SK-N-SH (cell line): ENCODE measurements around the gene SRBD1. TPM values are rescaled to one million over a fixed set of nuclear protein-coding genes. Genes with fewer than 3 reads are reported as not detected.

Experiments used
- CTCF ChIA-PET: fragments of 300-600, 350-600 bp; formaldehyde crosslinking; extraction: SDS; loops from one replicate; lab custom pipeline; 2021; lab: Yijun Ruan, JAX
- POLR2A ChIA-PET: fragments of 350-600 bp; sonication (Branson Sonifier 250); formaldehyde crosslinking; extraction: SDS; loops from one replicate; lab custom pipeline; 2020; ENCODE audit warnings: antibody characterized with exemption, inconsistent platforms; lab: Yijun Ruan, JAX
- DNase-seq: peaks from one replicate; pipeline ENCODE4 v3.0.0; 2012
- H2AFZ ChIP-seq: fragments of 200-600 bp; sonication (generic); 2 replicates; pipeline ENCODE4 v1.8.1; 2016; ENCODE audit warnings: antibody characterized with exemption, mild to moderate bottlenecking, low read depth
- H3F3A ChIP-seq: fragments of 200-600 bp; sonication (generic); replicated peaks from 2 replicates; pipeline ENCODE3; 2016; ENCODE audit warnings: antibody characterized with exemption, mild to moderate bottlenecking; ENCODE audit not compliant: insufficient read depth
- H3K27ac ChIP-seq, 2 experiments: fragments of 200-500 bp in 1 of 2; fragments of 200-600 bp in 1 of 2; sonication (Bioruptor generic) in 1 of 2; sonication (generic), shearing (Covaris generic) in 1 of 2; 2 replicates each; pipeline versions ENCODE4 v1.5.1 to v1.6.1; 2014 to 2016; ENCODE audit warnings: low read depth in 2 of 2, inconsistent platforms in 1 of 2, low read length in 1 of 2, mild to moderate bottlenecking in 1 of 2, mixed read lengths in 1 of 2
- H3K27me3 ChIP-seq: fragments of 200-600 bp; sonication (generic), shearing (Covaris generic); 2 replicates; pipeline ENCODE4 v1.6.1; 2016; ENCODE audit warnings: mixed run types; ENCODE audit not compliant: insufficient read depth
- H3K36me3 ChIP-seq, 2 experiments: fragments of 200-500 bp in 1 of 2; fragments of 200-600 bp in 1 of 2; sonication (Bioruptor generic) in 1 of 2; sonication (generic) in 1 of 2; replicated peaks in 1 of 2; 2 replicates each; pipeline versions ENCODE3 to v1.5.1; 2014 to 2016; ENCODE audit warnings: low read length in 1 of 2, mild to moderate bottlenecking in 1 of 2; ENCODE audit not compliant: insufficient read depth in 2 of 2, control insufficient read depth in 1 of 2
- H3K4me1 ChIP-seq, 2 experiments: fragments of 200-500 bp in 1 of 2; fragments of 200-600 bp in 1 of 2; sonication (Bioruptor generic) in 1 of 2; sonication (generic), shearing (Covaris generic) in 1 of 2; 2 replicates each; pipeline versions ENCODE4 v1.5.1 to v1.6.1; 2014 to 2016; ENCODE audit warnings: low read depth in 1 of 2, low read length in 1 of 2, mixed run types in 1 of 2; ENCODE audit not compliant: insufficient read depth in 2 of 2, control insufficient read depth in 1 of 2
- H3K4me2 ChIP-seq: fragments of 200-600 bp; sonication (generic), shearing (Covaris generic); 2 replicates; pipeline ENCODE4 v1.6.1; 2017; ENCODE audit warnings: mixed run types
- H3K4me3 ChIP-seq, 2 experiments: fragments of 200-500 bp in 1 of 2; fragments of 200-600 bp in 1 of 2; sonication (Bioruptor generic) in 1 of 2; sonication (generic), shearing (Covaris generic) in 1 of 2; 2 replicates each; pipeline versions ENCODE4 v1.5.1 to v1.8.1; 2014 to 2016; ENCODE audit warnings: low read depth in 2 of 2, inconsistent platforms in 1 of 2, low read length in 1 of 2, mild to moderate bottlenecking in 1 of 2, mixed read lengths in 1 of 2, moderate library complexity in 1 of 2
- H3K79me2 ChIP-seq: fragments of 200-600 bp; sonication (generic); 2 replicates; pipeline ENCODE4 v1.8.1; 2017; ENCODE audit warnings: mild to moderate bottlenecking; ENCODE audit not compliant: insufficient read depth
- H3K9ac ChIP-seq: fragments of 200-600 bp; sonication (generic); 2 replicates; pipeline ENCODE4 v1.6.1; 2017; ENCODE audit warnings: mixed run types
- H3K9me2 ChIP-seq: fragments of 200-600 bp; sonication (generic); 2 replicates; pipeline ENCODE4 v1.6.1; 2017; ENCODE audit warnings: mixed run types
- H3K9me3 ChIP-seq: fragments of 200-600 bp; sonication (generic); 2 replicates; pipeline ENCODE4 v1.6.1; 2017; ENCODE audit warnings: mixed run types, mild to moderate bottlenecking, moderate library complexity
- H4K20me1 ChIP-seq: fragments of 200-600 bp; sonication (generic); 2 replicates; pipeline ENCODE4 v1.6.1; 2017; ENCODE audit warnings: mild to moderate bottlenecking, mixed run types; ENCODE audit not compliant: insufficient read depth
- ELF1 ChIP-seq: IDR thresholded peaks from 2 replicates; pipeline ENCODE4 v1.4.0; 2012
- EP300 ChIP-seq, 2 experiments: IDR thresholded peaks; 2 replicates each; pipeline versions ENCODE4 v1.4.0 to v1.6.1; 2012; ENCODE audit warnings: borderline replicate concordance in 1 of 2, low read depth in 1 of 2, low read length in 1 of 2
- EZH2phosphoT487 ChIP-seq: fragments of 200-600 bp; sonication (generic); IDR thresholded peaks from 2 replicates; pipeline ENCODE4 v1.6.1; 2017; ENCODE audit warnings: low read depth, mixed run types, mild to moderate bottlenecking, antibody characterized with exemption, moderate library complexity, borderline replicate concordance
- FOSL2 ChIP-seq: IDR thresholded peaks from 2 replicates; pipeline ENCODE4 v1.4.0; 2012; ENCODE audit warnings: low read depth, mild to moderate bottlenecking, moderate library complexity, borderline replicate concordance
- FOXJ3 ChIP-seq: sonication (generic); formaldehyde crosslinking; IDR thresholded peaks from 2 replicates; pipeline ENCODE4 v1.5.1; 2020; ENCODE audit warnings: mild to moderate bottlenecking, missing genetic modification reagents
- GATA2 ChIP-seq: sonication (generic); formaldehyde crosslinking; IDR thresholded peaks from 2 replicates; pipeline ENCODE4 v1.5.0; 2020; ENCODE audit warnings: mild to moderate bottlenecking, missing genetic modification reagents
- JUND ChIP-seq: IDR thresholded peaks from 2 replicates; pipeline ENCODE4 v1.4.0; 2012
- NFIC ChIP-seq: IDR thresholded peaks from 2 replicates; pipeline ENCODE4 v1.4.0; 2012; ENCODE audit warnings: borderline replicate concordance
- RAD21 ChIP-seq: IDR thresholded peaks from 2 replicates; pipeline ENCODE4 v1.6.1; 2012; ENCODE audit warnings: mild to moderate bottlenecking, low read length
- SIN3A ChIP-seq: IDR thresholded peaks from 2 replicates; pipeline ENCODE4 v1.6.1; 2012; ENCODE audit warnings: low read depth, mild to moderate bottlenecking, low read length, moderate library complexity, borderline replicate concordance
- SMC3 ChIP-seq: IDR thresholded peaks from 2 replicates; pipeline ENCODE4 v1.6.1; 2012; ENCODE audit warnings: low read depth, low read length, improper control_type of control experiment
- TCF12 ChIP-seq: IDR thresholded peaks from 2 replicates; pipeline ENCODE4 v1.4.0; 2012
- WGBS: methylation state at CpG from one replicate; pipeline ENCODE4 v1.1.6; 2017; ENCODE audit warnings: low lambda C conversion rate; 5-methylcytosine and 5-hydroxymethylcytosine counted together
- polyA plus RNA-seq, 3 experiments: library from polyadenylated mRNA; depleted of rRNA; stranded (reverse); fragments of >200 nt; gene quantifications; 2 replicates each; pipeline ENCODE4 v1.2.3, GENCODE V29; 2012
- TF ChIP-seq, protein P1 (sequence below): fragments of 200-600 bp; sonication (generic); IDR thresholded peaks from 2 replicates; pipeline ENCODE4 v1.6.1; 2017; ENCODE audit warnings: antibody characterized with exemption, mild to moderate bottlenecking, moderate library complexity
- TF ChIP-seq, protein P2 (sequence below): IDR thresholded peaks from 2 replicates; pipeline ENCODE4 v1.6.1; 2012; ENCODE audit warnings: mild to moderate bottlenecking, low read depth, low read length, moderate library complexity
- TF ChIP-seq, protein P3 (sequence below): IDR thresholded peaks from 2 replicates; pipeline ENCODE4 v1.4.0; 2012; ENCODE audit warnings: low read depth, borderline replicate concordance

Gene SRBD1
- polyA plus RNA-seq, 1 of the 3 experiments (the other 2 are of a cell fraction) = 3.2 TPM

DNA sequence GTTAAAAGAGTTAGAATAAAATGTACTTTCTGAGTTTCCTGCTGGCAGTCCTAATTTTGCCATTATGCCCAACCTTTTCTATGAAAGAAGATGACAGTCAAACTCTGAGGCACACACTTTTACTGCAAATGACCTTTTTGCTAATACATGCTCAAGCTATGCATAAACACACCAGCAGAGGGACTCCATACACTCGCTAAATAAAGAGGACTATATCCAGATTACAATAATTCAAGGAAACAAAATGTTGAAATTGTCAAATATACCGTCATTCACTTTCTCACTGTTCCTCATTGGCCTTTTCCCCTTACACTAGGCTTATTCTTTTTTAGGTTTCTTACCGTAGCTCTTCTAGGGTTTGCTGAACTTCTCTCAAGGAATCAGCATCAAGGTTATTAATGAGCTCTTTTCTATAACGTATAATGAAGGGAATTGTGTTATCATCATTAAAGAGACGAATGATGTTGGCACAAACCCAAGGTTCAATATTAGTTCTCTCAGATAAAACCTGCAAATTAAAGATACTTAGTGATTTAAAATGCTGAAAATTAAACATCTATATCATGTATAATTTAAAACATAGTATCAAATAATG, 25.7 kb downstream of the SRBD1 start:
- no peak overlapping the region for H3K27ac ChIP-seq
- no peaks in the 10 kb centered on the region for H3K27me3 ChIP-seq
- peaks cover 7 to 17% of the 10 kb centered on the region in 2 experiments for H3K36me3 ChIP-seq
- no peaks in the 10 kb centered on the region for H4K20me1 ChIP-seq
- H3F3A ChIP-seq = peaks cover 7% of the 10 kb centered on the region
- H3K4me3 ChIP-seq = no peak overlapping the region
- H2AFZ ChIP-seq = no peak overlapping the region
- peaks cover 10% of the 10 kb centered on the region; the same call in 1 of the 2 replicates for H3K79me2 ChIP-seq
- H3K9me2 ChIP-seq = 0 out of 2 replicates have a peak, but pooled peaks cover 3% of the 10 kb centered on the region
- ChIA-PET POLR2A (interaction anchor here (1.2 kb wide), 1 partner anchor 26 kb away, joined by 3 read pairs; the partner anchor contains the start of gene SRBD1), CTCF (interaction anchor here (0.6 to 8.7 kb wide), 44 partner anchors 9 to 1188 kb away, joined by 3 to 109 read pairs (median 4); partner anchors contain the start of gene SRBD1)
- no peak overlapping the region for H3K4me2 ChIP-seq
- DNase-seq = peak; percentile 41
- WGBS = 75% methylated on average over 5 of the region's 5 CpGs
- TF ChIP-seq NFIC = no peak
- TF ChIP-seq ELF1 = no peak
- no peak for TF ChIP-seq GATA2 (CRISPR knock-in tag)
- TF ChIP-seq SMC3 = peak; percentile 62
- TF ChIP-seq FOSL2 = no peak
- no peak for TF ChIP-seq FOXJ3 (CRISPR knock-in tag)
- TF ChIP-seq EZH2phosphoT487 = no peak
- no peak for TF ChIP-seq JUND
- TF ChIP-seq, protein P1, sequence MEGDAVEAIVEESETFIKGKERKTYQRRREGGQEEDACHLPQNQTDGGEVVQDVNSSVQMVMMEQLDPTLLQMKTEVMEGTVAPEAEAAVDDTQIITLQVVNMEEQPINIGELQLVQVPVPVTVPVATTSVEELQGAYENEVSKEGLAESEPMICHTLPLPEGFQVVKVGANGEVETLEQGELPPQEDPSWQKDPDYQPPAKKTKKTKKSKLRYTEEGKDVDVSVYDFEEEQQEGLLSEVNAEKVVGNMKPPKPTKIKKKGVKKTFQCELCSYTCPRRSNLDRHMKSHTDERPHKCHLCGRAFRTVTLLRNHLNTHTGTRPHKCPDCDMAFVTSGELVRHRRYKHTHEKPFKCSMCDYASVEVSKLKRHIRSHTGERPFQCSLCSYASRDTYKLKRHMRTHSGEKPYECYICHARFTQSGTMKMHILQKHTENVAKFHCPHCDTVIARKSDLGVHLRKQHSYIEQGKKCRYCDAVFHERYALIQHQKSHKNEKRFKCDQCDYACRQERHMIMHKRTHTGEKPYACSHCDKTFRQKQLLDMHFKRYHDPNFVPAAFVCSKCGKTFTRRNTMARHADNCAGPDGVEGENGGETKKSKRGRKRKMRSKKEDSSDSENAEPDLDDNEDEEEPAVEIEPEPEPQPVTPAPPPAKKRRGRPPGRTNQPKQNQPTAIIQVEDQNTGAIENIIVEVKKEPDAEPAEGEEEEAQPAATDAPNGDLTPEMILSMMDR = peak; percentile 81
- TF ChIP-seq RAD21 = peak; percentile 66
- TF ChIP-seq TCF12 = no peak
- TF ChIP-seq SIN3A = no peak
- TF ChIP-seq, protein P2, sequence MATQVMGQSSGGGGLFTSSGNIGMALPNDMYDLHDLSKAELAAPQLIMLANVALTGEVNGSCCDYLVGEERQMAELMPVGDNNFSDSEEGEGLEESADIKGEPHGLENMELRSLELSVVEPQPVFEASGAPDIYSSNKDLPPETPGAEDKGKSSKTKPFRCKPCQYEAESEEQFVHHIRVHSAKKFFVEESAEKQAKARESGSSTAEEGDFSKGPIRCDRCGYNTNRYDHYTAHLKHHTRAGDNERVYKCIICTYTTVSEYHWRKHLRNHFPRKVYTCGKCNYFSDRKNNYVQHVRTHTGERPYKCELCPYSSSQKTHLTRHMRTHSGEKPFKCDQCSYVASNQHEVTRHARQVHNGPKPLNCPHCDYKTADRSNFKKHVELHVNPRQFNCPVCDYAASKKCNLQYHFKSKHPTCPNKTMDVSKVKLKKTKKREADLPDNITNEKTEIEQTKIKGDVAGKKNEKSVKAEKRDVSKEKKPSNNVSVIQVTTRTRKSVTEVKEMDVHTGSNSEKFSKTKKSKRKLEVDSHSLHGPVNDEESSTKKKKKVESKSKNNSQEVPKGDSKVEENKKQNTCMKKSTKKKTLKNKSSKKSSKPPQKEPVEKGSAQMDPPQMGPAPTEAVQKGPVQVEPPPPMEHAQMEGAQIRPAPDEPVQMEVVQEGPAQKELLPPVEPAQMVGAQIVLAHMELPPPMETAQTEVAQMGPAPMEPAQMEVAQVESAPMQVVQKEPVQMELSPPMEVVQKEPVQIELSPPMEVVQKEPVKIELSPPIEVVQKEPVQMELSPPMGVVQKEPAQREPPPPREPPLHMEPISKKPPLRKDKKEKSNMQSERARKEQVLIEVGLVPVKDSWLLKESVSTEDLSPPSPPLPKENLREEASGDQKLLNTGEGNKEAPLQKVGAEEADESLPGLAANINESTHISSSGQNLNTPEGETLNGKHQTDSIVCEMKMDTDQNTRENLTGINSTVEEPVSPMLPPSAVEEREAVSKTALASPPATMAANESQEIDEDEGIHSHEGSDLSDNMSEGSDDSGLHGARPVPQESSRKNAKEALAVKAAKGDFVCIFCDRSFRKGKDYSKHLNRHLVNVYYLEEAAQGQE = no peak
- TF ChIP-seq, protein P3, sequence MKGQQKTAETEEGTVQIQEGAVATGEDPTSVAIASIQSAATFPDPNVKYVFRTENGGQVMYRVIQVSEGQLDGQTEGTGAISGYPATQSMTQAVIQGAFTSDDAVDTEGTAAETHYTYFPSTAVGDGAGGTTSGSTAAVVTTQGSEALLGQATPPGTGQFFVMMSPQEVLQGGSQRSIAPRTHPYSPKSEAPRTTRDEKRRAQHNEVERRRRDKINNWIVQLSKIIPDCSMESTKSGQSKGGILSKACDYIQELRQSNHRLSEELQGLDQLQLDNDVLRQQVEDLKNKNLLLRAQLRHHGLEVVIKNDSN = no peak
- TF ChIP-seq EP300 (IDR thresholded peaks at IDR 0.05; ENCODE audit: borderline replicate concordance in 1 of 2, low read depth in 1 of 2, low read length in 1 of 2) = no peak
- H3K9ac ChIP-seq = no peak overlapping the region
- H3K9me3 ChIP-seq = no peaks in the 10 kb centered on the region
- no peaks in the 10 kb centered on the region for H3K4me1 ChIP-seq
